GM23338 (cell line): ENCODE data around the gene MYLK. TPM values are rescaled to one million over a fixed set of nuclear protein-coding genes. Genes with fewer than 3 reads are reported as not detected.

Source experiments
- ATAC-seq: fragments of 200-7000 bp; cut with Tn5 transposase; 3 replicates; pipeline ENCODE4 v1.9.1; 2020
- DNase-seq: peaks from one replicate; pipeline ENCODE4 v3.0.0-alpha.2; 2015; ENCODE audit warnings: low spot score
- H2AFZ ChIP-seq: fragments of 200-600 bp; sonication (generic); 2 replicates; pipeline ENCODE4 v1.8.0; 2016; ENCODE audit warnings: antibody characterized with exemption, mild to moderate bottlenecking, moderate library complexity
- H3F3A ChIP-seq: fragments of 200-600 bp; sonication (generic); replicated peaks from 2 replicates; pipeline ENCODE4 v1.8.0; 2017; ENCODE audit warnings: antibody characterized with exemption, mixed run types, low read depth
- H3K27ac ChIP-seq: fragments of 200-600 bp; sonication (generic); 2 replicates; pipeline ENCODE4 v1.6.1; 2016; ENCODE audit warnings: low read depth
- H3K27me3 ChIP-seq: fragments of 200-600 bp; sonication (generic); 2 replicates; pipeline ENCODE4 v1.8.0; 2016; ENCODE audit warnings: mild to moderate bottlenecking, mixed run types, moderate library complexity; ENCODE audit not compliant: insufficient read depth
- H3K36me3 ChIP-seq: fragments of 200-600 bp; sonication (generic); 2 replicates; pipeline ENCODE4 v1.8.0; 2016; ENCODE audit warnings: mild to moderate bottlenecking; ENCODE audit not compliant: insufficient read depth
- H3K4me1 ChIP-seq: fragments of 200-600 bp; sonication (generic); 2 replicates; pipeline ENCODE4 v1.8.0; 2016; ENCODE audit warnings: mild to moderate bottlenecking, moderate library complexity; ENCODE audit not compliant: insufficient read depth
- H3K4me2 ChIP-seq: fragments of 200-600 bp; sonication (generic); 2 replicates; pipeline ENCODE4 v1.7.1; 2017; ENCODE audit warnings: mixed run types
- H3K4me3 ChIP-seq: fragments of 200-600 bp; sonication (generic); 2 replicates; pipeline ENCODE4 v1.6.1; 2016; ENCODE audit warnings: mixed run types
- H3K79me2 ChIP-seq: fragments of 200-600 bp; sonication (generic); replicated peaks from 2 replicates; pipeline ENCODE4 v1.8.0; 2017; ENCODE audit warnings: mild to moderate bottlenecking; ENCODE audit not compliant: insufficient read depth
- H3K9me2 ChIP-seq: fragments of 200-600 bp; sonication (generic); 2 replicates; pipeline ENCODE4 v1.8.0; 2017; ENCODE audit not compliant: insufficient read depth
- H4K20me1 ChIP-seq: fragments of 200-600 bp; sonication (generic); replicated peaks from 2 replicates; pipeline ENCODE4 v1.8.0; 2017; ENCODE audit warnings: mild to moderate bottlenecking; ENCODE audit not compliant: insufficient read depth
- H3K27ac Mint-ChIP-seq: 2 replicates; pipeline ENCODE4 v1.8.0; 2020; ENCODE audit warnings: inconsistent platforms, mild to moderate bottlenecking, moderate library complexity, mixed read lengths
- H3K27me3 Mint-ChIP-seq: 3 replicates; pipeline ENCODE4 v1.8.0; 2022; ENCODE audit warnings: low read depth, mild to moderate bottlenecking, moderate library complexity, mixed read lengths, inconsistent platforms; ENCODE audit not compliant: insufficient read depth, poor library complexity
- H3K36me3 Mint-ChIP-seq: 3 replicates; pipeline ENCODE4 v1.8.0; 2021; ENCODE audit warnings: low read depth, mild to moderate bottlenecking, inconsistent platforms, moderate library complexity, mixed read lengths
- H3K4me1 Mint-ChIP-seq: 3 replicates; pipeline ENCODE4 v1.8.0; 2020; ENCODE audit warnings: mild to moderate bottlenecking, inconsistent platforms, mixed read lengths
- H3K4me3 Mint-ChIP-seq: 3 replicates; pipeline ENCODE4 v1.8.0; 2021; ENCODE audit warnings: moderate library complexity, mild to moderate bottlenecking, inconsistent platforms, mixed read lengths
- H3K9me3 Mint-ChIP-seq: 3 replicates; pipeline ENCODE4 v1.8.0; 2020; ENCODE audit warnings: moderate library complexity, mild to moderate bottlenecking, inconsistent platforms, mixed read lengths
- CREB1 ChIP-seq: fragments of 250-450 bp; sonication (Bioruptor Pico); IDR thresholded peaks from 2 replicates; pipeline ENCODE4 v1.5.0; 2020; ENCODE audit warnings: low read depth, mild to moderate bottlenecking, moderate library complexity
- CTCF ChIP-seq, 2 experiments: fragments of 200-600 bp in 1 of 2; sonication (generic) in 1 of 2; conservative IDR thresholded peaks; 2 replicates each; pipeline versions ENCODE4 v1.5.1 to v1.6.1; 2016 to 2017; ENCODE audit warnings: antibody characterized with exemption in 2 of 2, low read depth in 2 of 2, mild to moderate bottlenecking in 2 of 2, moderate library complexity in 1 of 2
- ETS1 ChIP-seq: IDR thresholded peaks from 2 replicates; pipeline ENCODE4 v1.6.1; 2016; ENCODE audit warnings: antibody characterized with exemption
- EZH2 ChIP-seq: fragments of 200-600 bp; sonication (generic); IDR thresholded peaks from one replicate; pipeline ENCODE4 v1.8.0; 2017; ENCODE audit warnings: antibody characterized with exemption, mild to moderate bottlenecking, low read depth; ENCODE audit not compliant: unreplicated experiment
- EZH2phosphoT487 ChIP-seq: fragments of 200-600 bp; sonication (generic); IDR thresholded peaks from one replicate; pipeline ENCODE4 v1.8.1; 2018; ENCODE audit warnings: antibody characterized with exemption; ENCODE audit not compliant: unreplicated experiment
- JUNB ChIP-seq: IDR thresholded peaks from one replicate; pipeline ENCODE4 v1.6.1; 2016; ENCODE audit warnings: antibody characterized with exemption; ENCODE audit not compliant: unreplicated experiment
- NANOG ChIP-seq: IDR thresholded peaks from 2 replicates; pipeline ENCODE4 v1.6.1; 2016; ENCODE audit warnings: antibody characterized with exemption, borderline replicate concordance
- POLR2AphosphoS5 ChIP-seq: IDR thresholded peaks from 2 replicates; pipeline ENCODE4 v1.6.1; 2016; ENCODE audit warnings: antibody characterized with exemption, low read depth
- REST ChIP-seq: IDR thresholded peaks from one replicate; pipeline ENCODE4 v1.6.1; 2018; ENCODE audit warnings: antibody characterized with exemption; ENCODE audit not compliant: unreplicated experiment
- STAT1 ChIP-seq: IDR thresholded peaks from one replicate; pipeline ENCODE4 v1.6.1; 2016; ENCODE audit warnings: antibody characterized with exemption; ENCODE audit not compliant: unreplicated experiment
- ZNF114 ChIP-seq: fragments of 250-450 bp; sonication (Bioruptor Pico); IDR thresholded peaks from 2 replicates; pipeline ENCODE4 v1.5.0; 2020; ENCODE audit warnings: mild to moderate bottlenecking, moderate library complexity
- ZNF331 ChIP-seq: fragments of 250-450 bp; sonication (Bioruptor Pico); IDR thresholded peaks from 2 replicates; pipeline ENCODE4 v1.5.0; 2020; ENCODE audit warnings: low read depth, mild to moderate bottlenecking, moderate library complexity
- ZNF462 ChIP-seq: fragments of 250-450 bp; sonication (Bioruptor Pico); IDR thresholded peaks from 2 replicates; pipeline ENCODE4 v1.5.0; 2020; ENCODE audit warnings: mild to moderate bottlenecking, moderate library complexity
- polyA plus RNA-seq: library from polyadenylated mRNA; unstranded; fragments of >200 nt; fragmentation: Nextera tagmentation; extraction: Ambion mirVana; gene quantifications from 2 replicates; pipeline ENCODE4 v1.2.1, GENCODE V29; 2016
- total RNA-seq: library from RNA; depleted of rRNA; stranded (reverse); fragments of >200 nt; shearing (Covaris generic); gene quantifications from 2 replicates; pipeline ENCODE4 v1.2.3, GENCODE V29; 2014

Gene MYLK
- total and polyA plus RNA-seq, 2 experiments from 2014 or later = 11.5 to 17.9 TPM

- ATAC-seq = no peak
Measured at GRCh38 chr3:123733805-123734526, 150.2 kb downstream of the MYLK start.

More at GRCh38 chr3:123733805-123734526, 150.2 kb downstream of the MYLK start:
- Histone ChIP-seq H3K4me2 (no peak overlapping the region), H2AFZ (no peak overlapping the region), H3K27me3 (no peaks in the 10 kb centered on the region), H3K36me3 (no peaks in the 10 kb centered on the region), H3K4me1 (no peaks in the 10 kb centered on the region), H3K79me2 (no peaks in the 10 kb centered on the region), H3K9me2 (no peaks in the 10 kb centered on the region), H3F3A (no peaks in the 10 kb centered on the region), H3K4me3 (no peak overlapping the region), H3K27ac (no peak overlapping the region), H4K20me1 (no peaks in the 10 kb centered on the region)
- no peak for TF ChIP-seq CTCF (conservative IDR thresholded peaks at IDR 0.05; ENCODE audit: low read depth in 2 of 2)
- no peak for TF ChIP-seq STAT1
- TF ChIP-seq EZH2phosphoT487 = no peak
- no peak for TF ChIP-seq ZNF462
- no peak for TF ChIP-seq JUNB
- TF ChIP-seq EZH2 = no peak
- no peak for TF ChIP-seq ETS1
- TF ChIP-seq NANOG = no peak
- TF ChIP-seq ZNF114 (CRISPR knock-in tag) = no peak
- TF ChIP-seq CREB1 = no peak
- TF ChIP-seq REST = no peak
- TF ChIP-seq POLR2AphosphoS5 = no peak
- no peak for TF ChIP-seq ZNF331 (CRISPR knock-in tag)
- Mint-ChIP-seq H3K27me3 (peaks cover 4% of the 10 kb centered on the region), H3K4me1 (no peaks in the 10 kb centered on the region), H3K4me3 (no peak overlapping the region), H3K9me3 (no peaks in the 10 kb centered on the region), H3K27ac (no peak overlapping the region), H3K36me3 (peaks cover 12% of the 10 kb centered on the region; the same call in 2 of the 3 replicates)
- no peak for DNase-seq
